GM06990 (cell line): ENCODE data around the gene ZBTB3.
"Not testable (repeated sequence)": the region's sequence is repeated elsewhere in the genome, so short reads cannot be mapped to it uniquely, and the experiment has no call there.

Experiments
- DNase-seq: peaks from one replicate; pipeline ENCODE4 v3.0.0-alpha.2; 2011; ENCODE audit not compliant: insufficient read length; ENCODE audit errors: extremely low read depth
- H3K27me3 ChIP-seq: replicated peaks from 2 replicates; pipeline ENCODE4 v1.6.0; 2011; ENCODE audit warnings: low read length; ENCODE audit not compliant: control insufficient read depth, insufficient read depth
- H3K36me3 ChIP-seq: 2 replicates; pipeline ENCODE4 v1.5.1; 2011; ENCODE audit warnings: low read length; ENCODE audit not compliant: control insufficient read depth, insufficient read depth
- H3K4me3 ChIP-seq: replicated peaks from 2 replicates; pipeline ENCODE4 v1.5.1; 2011; ENCODE audit warnings: low read depth, mild to moderate bottlenecking, control low read depth, low read length
- TF ChIP-seq, protein P1 (sequence below): IDR thresholded peaks from 2 replicates; pipeline ENCODE4 v1.5.1; 2011; ENCODE audit warnings: low read length, control low read depth, mild to moderate bottlenecking, inconsistent platforms; ENCODE audit not compliant: insufficient read depth, poor library complexity, severe bottlenecking

The ZBTB3 gene

DNA sequence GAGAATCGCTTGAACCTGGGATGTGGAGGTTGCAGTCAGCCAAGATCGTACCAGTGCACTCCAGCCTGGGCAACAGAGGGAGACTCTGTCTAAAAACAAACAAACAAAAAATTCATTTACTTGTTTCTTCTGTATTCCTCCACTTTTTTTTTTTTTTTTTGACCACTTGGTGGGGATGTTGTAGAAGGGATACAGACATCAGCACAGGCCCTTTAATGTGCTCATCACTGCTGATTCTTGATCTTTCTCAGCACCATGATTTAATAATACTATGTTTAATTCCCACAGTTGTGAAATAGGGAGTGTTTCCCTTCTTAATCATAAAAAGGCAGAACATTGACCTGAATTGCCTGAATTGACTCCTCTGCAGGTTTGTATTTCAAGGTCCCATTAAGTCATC is 21.1 kb downstream of the ZBTB3 start:
- Histone ChIP-seq H3K4me3 (no peak overlapping the region), H3K36me3 (peaks cover 10% of the 10 kb centered on the region), H3K27me3 (no peaks in the 10 kb centered on the region)
- DNase-seq, result no peak
- TF ChIP-seq, protein P1, sequence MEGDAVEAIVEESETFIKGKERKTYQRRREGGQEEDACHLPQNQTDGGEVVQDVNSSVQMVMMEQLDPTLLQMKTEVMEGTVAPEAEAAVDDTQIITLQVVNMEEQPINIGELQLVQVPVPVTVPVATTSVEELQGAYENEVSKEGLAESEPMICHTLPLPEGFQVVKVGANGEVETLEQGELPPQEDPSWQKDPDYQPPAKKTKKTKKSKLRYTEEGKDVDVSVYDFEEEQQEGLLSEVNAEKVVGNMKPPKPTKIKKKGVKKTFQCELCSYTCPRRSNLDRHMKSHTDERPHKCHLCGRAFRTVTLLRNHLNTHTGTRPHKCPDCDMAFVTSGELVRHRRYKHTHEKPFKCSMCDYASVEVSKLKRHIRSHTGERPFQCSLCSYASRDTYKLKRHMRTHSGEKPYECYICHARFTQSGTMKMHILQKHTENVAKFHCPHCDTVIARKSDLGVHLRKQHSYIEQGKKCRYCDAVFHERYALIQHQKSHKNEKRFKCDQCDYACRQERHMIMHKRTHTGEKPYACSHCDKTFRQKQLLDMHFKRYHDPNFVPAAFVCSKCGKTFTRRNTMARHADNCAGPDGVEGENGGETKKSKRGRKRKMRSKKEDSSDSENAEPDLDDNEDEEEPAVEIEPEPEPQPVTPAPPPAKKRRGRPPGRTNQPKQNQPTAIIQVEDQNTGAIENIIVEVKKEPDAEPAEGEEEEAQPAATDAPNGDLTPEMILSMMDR, result peak; percentile 12

- not testable (repeated sequence) for H3K27me3 ChIP-seq, DNase-seq, H3K36me3 ChIP-seq
- H3K4me3 ChIP-seq, result peak overlapping the region; percentile 94
Observed at GRCh38 chr11:62730076-62730475, 23.9 kb downstream of the ZBTB3 start.

- Histone ChIP-seq H3K27me3 (no peaks in the 10 kb centered on the region), H3K4me3 (peak within 1 kb of the TSS; percentile 94), H3K36me3 (peaks cover 6% of the 10 kb centered on the region)
- TF ChIP-seq, protein P1, result no peak
- peak; percentile 86 for DNase-seq
Observed at GRCh38 chr11:62728171-62728988, 25.6 kb downstream of the ZBTB3 start, which contains the start of gene TTC9C. TTC9C (plus strand) TSS chr11:62728486; CDS start chr11:62728849, 363 bp downstream.

DNA sequence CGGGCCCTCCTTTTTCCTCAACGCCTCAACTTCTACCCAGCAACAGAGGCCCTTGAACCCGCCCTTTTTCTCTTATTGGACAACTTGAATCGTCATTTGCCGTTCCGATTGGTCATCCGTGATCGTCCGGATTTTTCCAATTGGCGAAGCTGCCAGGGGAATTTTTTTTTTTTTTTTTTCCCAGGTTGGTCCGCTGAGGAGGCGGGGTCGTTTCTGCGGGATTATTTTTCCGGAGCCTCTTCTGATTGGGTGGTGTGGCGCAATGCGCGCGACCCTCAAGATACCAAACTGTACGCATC is 26.1 kb downstream of the ZBTB3 start:
- TF ChIP-seq, protein P1, result no peak
- Histone ChIP-seq H3K36me3 (peaks cover 8% of the 10 kb centered on the region), H3K4me3 (peak overlapping the region; percentile 94)

DNA sequence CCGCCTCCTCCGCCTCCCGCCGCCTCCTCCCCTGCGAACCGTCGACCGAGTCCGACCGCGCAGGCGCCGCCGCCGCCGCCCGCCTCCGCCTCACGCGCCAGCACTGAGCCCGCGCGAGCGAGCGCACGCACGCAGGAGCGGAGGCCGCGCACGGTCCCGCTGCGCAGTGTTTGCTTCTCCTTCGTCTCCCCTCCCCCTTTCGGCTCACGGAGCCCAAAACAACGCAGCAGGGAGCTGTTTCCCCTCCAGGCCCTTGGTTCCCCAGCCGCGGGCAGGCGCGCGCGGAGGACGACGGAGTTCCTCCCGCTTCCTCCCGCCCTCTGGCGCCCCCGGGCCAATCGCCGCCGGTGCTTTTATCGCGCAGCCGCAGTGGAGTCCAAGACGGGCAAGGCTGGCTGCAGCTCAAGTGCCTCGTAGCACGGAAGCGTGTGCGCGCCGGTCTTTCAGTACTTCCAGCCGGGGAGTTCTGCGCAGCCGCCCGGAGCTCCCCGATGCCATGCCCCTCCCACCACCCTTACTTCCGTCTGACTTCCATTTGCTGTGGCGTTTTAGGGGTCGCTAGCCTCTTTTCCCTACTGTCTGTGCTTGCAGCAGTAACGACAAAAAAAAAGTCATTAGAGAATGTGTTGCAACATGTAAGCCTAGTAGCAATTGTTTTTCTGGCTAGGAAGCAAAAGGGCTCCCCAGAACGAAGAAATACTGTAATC is 26.6 kb downstream of the ZBTB3 start, which contains the start of gene HNRNPUL2:
TSS of gene HNRNPUL2 (minus strand) at position 293 of the 707 bp plus-strand sequence. CDS start 301 bp downstream, outside the sequence.
- Histone ChIP-seq H3K27me3 (no peaks in the 10 kb centered on the region), H3K4me3 (peak within 1 kb of the TSS; percentile 94), H3K36me3 (peaks cover 12% of the 10 kb centered on the region)
- TF ChIP-seq, protein P1, result no peak
- peak; percentile 100 for DNase-seq

More for the DNA sequence above, 26.1 kb downstream of the ZBTB3 start:
- H3K27me3 ChIP-seq, result no peaks in the 10 kb centered on the region
- DNase-seq, result no peak

DNA sequence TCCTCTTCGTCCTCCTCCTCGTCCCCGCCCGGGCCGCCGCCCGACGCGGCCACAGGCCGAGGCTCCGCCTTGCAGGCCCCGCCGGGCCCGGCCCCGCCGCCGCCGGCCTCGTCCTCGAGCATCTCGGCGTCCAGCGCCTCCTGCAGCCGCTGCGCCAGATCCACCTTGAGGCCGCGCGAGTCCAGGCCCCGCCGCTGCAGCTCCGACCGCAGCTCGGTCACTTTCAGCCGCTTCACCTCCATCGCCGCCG is 27.1 kb downstream of the ZBTB3 start:
- peak overlapping the region; percentile 94 for H3K4me3 ChIP-seq
- TF ChIP-seq, protein P1, result no peak
- DNase-seq, result no peak
- peaks cover 17% of the 10 kb centered on the region for H3K36me3 ChIP-seq
- no peaks in the 10 kb centered on the region for H3K27me3 ChIP-seq
